Measurements from ENCODE around the gene KCNT2.

KCNT2 gene

GRCh38 chr1:196387766-196388165, 220.5 kb downstream of the KCNT2 start:
- no peak for DNase-seq

- DNase-seq, result no peak
Observed at GRCh38 chr1:196385109-196385508, 223.1 kb downstream of the KCNT2 start.

DNA sequence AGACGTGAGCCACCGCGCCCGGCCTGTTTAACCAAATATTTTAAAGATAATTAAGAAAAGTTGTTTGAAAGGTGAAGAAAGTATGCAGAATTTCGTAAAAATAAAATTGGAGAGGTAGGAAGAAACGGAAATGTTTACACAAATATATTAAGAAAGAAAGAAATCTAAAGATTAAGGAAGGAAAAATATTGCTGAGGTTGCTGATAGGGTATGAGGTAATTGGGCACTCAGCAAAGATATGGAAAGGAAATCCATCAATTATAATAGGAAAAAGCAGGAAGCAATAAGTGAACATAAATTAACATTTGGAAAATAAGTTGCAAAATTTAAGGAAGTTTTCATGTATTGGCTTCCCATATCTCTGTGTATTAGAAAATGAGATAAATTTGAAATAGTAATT, 225.9 kb downstream of the KCNT2 start:
- DNase-seq, result no peak

DNA sequence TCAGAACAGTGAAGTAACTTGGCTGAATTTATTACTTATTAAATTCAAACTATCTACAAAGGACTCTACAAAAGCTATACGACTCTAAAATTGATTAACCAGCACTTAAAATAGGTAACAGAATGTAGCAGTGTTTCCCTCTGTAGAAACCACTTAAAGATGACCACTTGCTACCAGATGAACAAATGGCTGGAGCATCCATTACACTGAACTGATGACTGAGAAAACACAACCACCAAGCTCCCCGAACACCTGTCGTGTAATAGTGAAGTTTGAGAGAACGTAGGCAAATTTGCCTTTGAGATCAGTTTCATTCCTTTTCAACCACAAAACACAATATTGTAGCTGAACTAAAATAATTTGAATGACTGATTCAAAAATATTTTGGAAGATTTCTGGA, 226.7 kb downstream of the KCNT2 start:
- DNase-seq, result no peak

DNA sequence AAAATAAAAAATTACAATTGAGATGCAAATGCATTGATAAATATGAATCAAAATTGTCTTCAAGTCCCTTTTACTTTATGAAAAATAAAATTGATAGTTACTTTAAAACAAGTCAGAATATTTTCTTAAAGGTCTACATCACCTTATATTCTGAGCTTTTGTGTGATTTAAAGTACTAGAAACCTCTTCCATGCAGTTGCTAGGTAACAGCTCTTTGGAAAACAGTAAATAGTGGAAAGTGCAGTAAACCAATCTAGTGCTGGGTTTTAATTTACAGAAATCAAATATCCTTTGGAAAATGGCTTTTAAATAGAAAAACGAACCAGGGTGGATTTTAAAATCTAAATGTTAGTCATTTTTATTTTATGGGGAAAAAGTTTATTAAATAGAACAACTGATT, 227.9 kb downstream of the KCNT2 start:
- DNase-seq, result no peak

DNA sequence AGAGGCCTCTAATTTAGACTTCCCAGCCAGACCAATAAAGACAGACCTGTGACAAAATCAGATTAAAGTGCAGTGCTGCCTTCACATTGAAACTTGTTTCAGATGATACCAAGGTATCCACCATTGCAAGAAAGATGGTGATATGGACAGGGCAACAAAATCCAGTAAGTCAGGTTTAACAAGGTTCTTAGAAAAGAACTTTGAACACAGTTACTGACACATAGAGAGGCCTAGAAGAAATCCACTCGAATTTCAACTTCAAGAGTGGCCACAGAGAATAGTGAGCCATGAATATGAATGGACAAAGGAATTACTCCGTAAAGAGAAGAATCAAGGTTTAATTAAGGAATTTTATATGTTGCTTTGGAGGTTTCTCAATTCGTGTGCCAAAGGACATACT, 230.4 kb downstream of the KCNT2 start:
- no peak for DNase-seq

GRCh38 chr1:196376630-196377328, 231.5 kb downstream of the KCNT2 start:
- DNase-seq, result no peak

GRCh38 chr1:196373798-196374197, 234.4 kb downstream of the KCNT2 start:
- DNase-seq, result no peak

DNA sequence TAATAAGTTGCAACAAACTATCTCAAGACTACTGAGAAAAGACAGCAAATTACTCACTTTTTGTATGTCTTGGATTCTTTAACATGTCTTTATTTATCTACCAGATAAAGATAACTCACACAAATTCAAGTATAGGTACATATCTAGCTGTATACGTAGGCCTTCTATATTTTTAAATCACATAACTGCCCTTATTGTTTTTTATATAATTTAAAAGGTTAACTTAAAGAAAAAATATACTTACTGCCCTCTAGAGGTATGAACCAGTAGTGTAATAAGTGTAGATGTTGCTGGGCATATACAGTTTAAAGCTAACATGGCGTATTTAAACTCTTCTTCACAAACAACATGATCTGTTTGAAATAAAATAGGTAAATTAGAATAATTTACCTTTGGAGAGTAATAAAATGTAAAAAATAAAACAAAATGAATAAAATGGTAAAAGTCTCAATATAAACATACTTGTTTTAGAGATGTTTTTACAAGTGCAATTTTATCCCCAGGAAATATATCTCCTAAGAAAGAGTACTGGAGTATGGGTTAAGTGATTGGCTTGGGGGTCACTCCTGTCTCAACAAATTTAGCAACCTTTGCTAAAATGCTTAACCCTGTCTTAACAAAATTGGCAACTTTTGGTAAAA, 235.2 kb downstream of the KCNT2 start:
- DNase-seq, result no peak

DNA sequence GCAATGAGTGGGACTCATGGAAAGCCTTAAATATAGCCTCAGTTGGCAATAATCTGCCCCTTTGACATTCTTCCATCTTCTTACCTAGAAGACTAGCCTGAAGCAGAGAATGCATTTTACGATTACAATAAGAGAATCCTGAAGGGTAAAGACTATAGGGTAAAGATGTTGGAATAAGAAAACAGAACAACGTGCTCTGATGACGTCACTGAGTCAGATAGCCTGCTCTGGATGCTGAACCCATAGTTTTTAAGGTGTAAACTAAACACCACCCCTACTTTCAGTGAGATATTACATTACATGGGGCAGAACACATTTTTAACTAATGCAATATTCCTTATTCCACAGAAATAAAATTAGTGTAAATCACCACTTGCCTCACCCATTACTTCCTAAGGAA, 240.4 kb downstream of the KCNT2 start:
- DNase-seq, result no peak

DNA sequence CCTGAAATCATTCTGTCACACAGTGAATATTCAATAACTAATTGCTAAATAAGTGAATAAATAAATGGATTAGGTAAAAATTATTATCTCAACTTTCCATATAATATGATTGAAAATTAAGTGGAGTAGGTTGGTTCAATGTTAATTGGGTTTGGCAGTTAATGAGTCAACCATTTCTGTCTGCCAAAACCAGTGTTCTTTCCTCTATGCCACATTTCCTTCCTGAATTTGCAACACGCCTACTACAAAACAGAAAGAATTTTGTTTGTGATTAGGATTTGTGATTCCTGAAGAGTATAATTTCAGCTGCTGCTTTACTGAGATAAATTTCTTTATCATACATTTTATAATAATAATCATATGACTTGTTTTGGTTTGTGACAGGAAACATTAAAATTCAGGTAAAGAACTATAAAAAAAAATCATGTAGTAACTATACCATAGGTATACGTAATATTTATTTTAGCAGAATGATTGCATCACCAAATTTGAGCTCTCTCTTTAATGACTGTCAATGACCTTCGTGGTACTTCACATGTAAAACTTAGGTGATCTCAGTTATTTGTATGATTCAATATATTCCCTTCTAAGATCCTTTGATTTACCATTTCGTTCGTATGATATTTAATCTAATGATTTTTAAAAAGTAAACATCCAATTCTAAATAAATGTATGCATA, 241.3 kb downstream of the KCNT2 start:
- no peak for DNase-seq

- DNase-seq, result no peak
Observed at GRCh38 chr1:196361112-196361714, 247.0 kb downstream of the KCNT2 start.

- no peak for DNase-seq
Observed at GRCh38 chr1:196357913-196358312, 250.3 kb downstream of the KCNT2 start.

DNA sequence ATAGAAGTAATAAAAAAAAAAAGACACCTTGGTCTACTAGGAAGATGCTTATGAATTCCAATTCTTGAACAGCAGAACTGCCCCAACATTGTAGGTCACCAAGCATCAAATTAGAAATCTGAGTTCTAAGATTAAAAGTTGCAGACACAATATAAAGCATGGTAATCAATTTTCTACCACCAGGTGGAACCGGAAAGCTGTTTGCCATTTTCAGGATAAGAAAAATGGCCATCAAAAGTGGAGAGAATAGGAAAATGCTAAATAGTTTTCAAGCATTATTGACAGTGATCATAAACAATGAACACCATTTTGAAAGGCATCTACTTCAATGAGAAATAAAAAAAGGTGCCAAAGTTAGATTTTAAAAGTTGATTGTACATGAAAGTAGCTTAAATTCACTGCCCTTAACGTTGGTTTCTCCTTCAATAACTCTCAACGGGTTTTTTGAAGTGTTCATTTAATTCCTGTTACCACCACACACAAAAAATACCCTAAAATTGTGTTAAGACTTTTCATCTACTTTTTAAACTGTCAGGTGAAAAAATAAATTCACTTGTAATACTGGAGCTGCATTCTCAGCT, 252.9 kb downstream of the KCNT2 start:
- DNase-seq, result no peak

GRCh38 chr1:196344453-196344852, 263.8 kb downstream of the KCNT2 start:
- no peak for DNase-seq

- no peak for DNase-seq
Observed at GRCh38 chr1:196324345-196324744, 283.9 kb downstream of the KCNT2 start.

GRCh38 chr1:196323869-196324268, 284.4 kb downstream of the KCNT2 start:
- no peak for DNase-seq

DNA sequence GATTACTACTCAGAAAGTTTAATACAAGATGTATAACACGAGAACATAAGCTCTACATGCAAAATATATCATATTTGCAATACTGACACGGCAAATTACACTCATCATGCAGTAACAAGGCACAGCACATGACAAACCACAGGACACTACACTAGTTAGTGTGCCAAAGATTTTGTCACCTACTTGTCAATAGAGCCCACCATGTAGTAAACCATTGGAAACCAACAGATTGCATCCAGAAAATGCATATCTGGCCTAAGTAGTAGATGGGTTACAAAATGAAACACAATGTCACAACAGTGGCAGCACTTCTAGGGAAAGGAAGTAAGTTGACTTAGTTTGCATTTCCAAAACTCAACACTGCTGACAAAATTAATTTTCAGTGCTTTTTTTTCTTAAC, 288.9 kb downstream of the KCNT2 start:
- DNase-seq, result no peak

- no peak for DNase-seq
Observed at GRCh38 chr1:196317535-196318522, 290.4 kb downstream of the KCNT2 start.

DNA sequence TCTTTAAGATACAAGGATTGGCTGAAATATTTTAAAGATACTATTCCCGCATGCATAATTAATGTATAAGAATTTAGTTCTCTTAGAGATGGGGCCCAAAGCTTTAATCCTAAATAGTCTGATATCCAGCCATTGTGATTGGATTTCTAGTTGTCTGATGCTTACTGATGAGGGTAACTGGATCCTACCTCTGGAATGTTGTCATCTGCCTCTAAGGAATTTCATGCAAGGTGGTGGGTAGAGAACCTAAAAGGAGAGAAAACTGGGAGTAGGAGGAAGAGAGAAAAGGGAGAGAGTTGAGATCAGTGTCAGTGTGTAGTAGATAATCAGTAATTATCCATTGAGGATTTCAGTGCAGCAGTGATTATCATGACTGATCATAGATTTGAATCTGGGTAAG, 295.5 kb downstream of the KCNT2 start:
- no peak for DNase-seq

DNA sequence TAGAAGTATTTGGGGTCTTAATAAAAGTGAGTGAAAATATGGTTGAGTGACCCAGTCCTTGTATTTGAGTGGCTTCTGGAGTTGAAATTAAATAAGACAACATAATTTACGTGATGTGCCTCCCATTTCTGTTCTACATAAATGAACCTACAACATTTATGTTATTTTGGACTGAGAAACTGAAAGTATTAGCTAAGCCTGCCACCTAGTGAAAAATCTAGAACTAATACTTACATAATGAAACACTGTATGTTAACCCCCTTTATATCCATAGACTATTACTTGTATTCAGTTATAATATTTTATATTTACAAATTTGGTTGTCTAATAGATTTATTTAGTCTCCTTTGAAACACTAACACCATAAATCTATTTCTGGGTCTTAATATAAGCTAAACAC, 298.9 kb downstream of the KCNT2 start:
- DNase-seq, result no peak

- no peak for DNase-seq
Observed at GRCh38 chr1:196308176-196308575, 300.1 kb downstream of the KCNT2 start.
